ENCODE results near the gene SET. TPM values are rescaled to one million over a fixed set of nuclear protein-coding genes. Genes with fewer than 3 reads are reported as not detected.

SET gene
- total RNA-seq, 2 donors from 2014 or later = 762 to 795 TPM

GRCh38 chr9:128732576-128732975 lies 43.6 kb downstream of the SET start:
- Histone ChIP-seq H3K4me1 (ENCODE audit: control insufficient read depth, insufficient read depth, low read length) (no peaks in the 10 kb centered on the region), H3K27ac (ENCODE audit: low read depth, low read length) (no peak overlapping the region), H3K27me3 (ENCODE audit: control insufficient read depth, insufficient read depth, low read length, poor library complexity, severe bottlenecking) (no peaks in the 10 kb centered on the region), H3K9me3 (ENCODE audit: control insufficient read depth, low read length) (no peaks in the 10 kb centered on the region), H3K4me3 (ENCODE audit: low read length) (no peak overlapping the region), H3K36me3 (ENCODE audit: control insufficient read depth, insufficient read depth, low read length) (peaks cover 17% of the 10 kb centered on the region), H3K9ac (ENCODE audit: extremely low read depth, low read length, poor library complexity, severe bottlenecking) (no peak overlapping the region)
- TF ChIP-seq CTCF (conservative IDR thresholded peaks at IDR 0.05) = no peak
- 93 to 94% methylated on average over 13 of the region's 13 CpGs for WGBS, 2 experiments (ENCODE audit: insufficient coverage in 1 of 2, insufficient read length in 1 of 2)
- Mint-ChIP-seq H3K27ac (peak overlapping the region; percentile 66), H3K36me3 (ENCODE audit: low read depth) (peaks cover 23% of the 10 kb centered on the region), H3K4me1 (peaks cover 10% of the 10 kb centered on the region), H3K4me3 (no peak overlapping the region), H3K9me3 (no peaks in the 10 kb centered on the region), H3K27me3 (ENCODE audit: insufficient read depth) (no peaks in the 10 kb centered on the region)
- no peak for DNase-seq

- H3K36me3 ChIP-seq (ENCODE audit: control insufficient read depth, insufficient read depth, low read length) = peaks cover 17% of the 10 kb centered on the region
- Mint-ChIP-seq H3K27me3 (ENCODE audit: insufficient read depth) (no peaks in the 10 kb centered on the region), H3K4me1 (peaks cover 10% of the 10 kb centered on the region), H3K4me3 (no peak overlapping the region), H3K36me3 (ENCODE audit: low read depth) (peaks cover 25% of the 10 kb centered on the region), H3K27ac (peak overlapping the region; percentile 87), H3K9me3 (no peaks in the 10 kb centered on the region)
- H3K4me3 ChIP-seq (ENCODE audit: low read length) = no peak overlapping the region
- H3K27me3 ChIP-seq (ENCODE audit: control insufficient read depth, insufficient read depth, low read length, poor library complexity, severe bottlenecking) = no peaks in the 10 kb centered on the region
- no peaks in the 10 kb centered on the region for H3K4me1 ChIP-seq (ENCODE audit: control insufficient read depth, insufficient read depth, low read length)
- DNase-seq = peak; percentile 98
- WGBS, 2 experiments (ENCODE audit: insufficient coverage in 1 of 2, insufficient read length in 1 of 2) = 0 to 18% methylated on average over 3 to 9 of the region's 9 CpGs
- no peaks in the 10 kb centered on the region for H3K9me3 ChIP-seq (ENCODE audit: control insufficient read depth, low read length)
- H3K27ac ChIP-seq (ENCODE audit: low read depth, low read length) = no peak overlapping the region
- peak; percentile 93 for TF ChIP-seq CTCF (conservative IDR thresholded peaks at IDR 0.05)
- H3K9ac ChIP-seq (ENCODE audit: extremely low read depth, low read length, poor library complexity, severe bottlenecking) = no peak overlapping the region
These were observed 44.2 kb downstream of the SET start for GRCh38 chr9:128733256-128733655.

GRCh38 chr9:128735373-128735772 lies 46.4 kb downstream of the SET start:
- 90 to 100% methylated on average over 2 of the region's 2 CpGs for WGBS, 2 experiments (ENCODE audit: insufficient coverage in 1 of 2, insufficient read length in 1 of 2)
- TF ChIP-seq CTCF (conservative IDR thresholded peaks at IDR 0.05) = no peak
- Histone ChIP-seq H3K27me3 (ENCODE audit: control insufficient read depth, insufficient read depth, low read length, poor library complexity, severe bottlenecking) (no peaks in the 10 kb centered on the region), H3K27ac (ENCODE audit: low read depth, low read length) (no peak overlapping the region), H3K9ac (ENCODE audit: extremely low read depth, low read length, poor library complexity, severe bottlenecking) (no peak overlapping the region), H3K36me3 (ENCODE audit: control insufficient read depth, insufficient read depth, low read length) (peaks cover 22% of the 10 kb centered on the region), H3K4me3 (ENCODE audit: low read length) (no peak overlapping the region), H3K9me3 (ENCODE audit: control insufficient read depth, low read length) (no peaks in the 10 kb centered on the region), H3K4me1 (ENCODE audit: control insufficient read depth, insufficient read depth, low read length) (no peaks in the 10 kb centered on the region)
- Mint-ChIP-seq H3K4me1 (peaks cover 5% of the 10 kb centered on the region), H3K27me3 (ENCODE audit: insufficient read depth) (no peaks in the 10 kb centered on the region), H3K4me3 (no peak overlapping the region), H3K9me3 (no peaks in the 10 kb centered on the region), H3K36me3 (ENCODE audit: low read depth) (peaks cover 37% of the 10 kb centered on the region), H3K27ac (no peak overlapping the region)
- no peak for DNase-seq
